CMK (cell line): ENCODE measurements around the gene DPEP3.
"Not testable (repeated sequence)": the region's sequence is repeated elsewhere in the genome, so short reads cannot be mapped to it uniquely, and the experiment has no call there.

Source experiments
- DNase-seq: peaks from one replicate; pipeline ENCODE4 v3.0.0-alpha.2; 2010; ENCODE audit warnings: low read depth

DPEP3 gene

DNA sequence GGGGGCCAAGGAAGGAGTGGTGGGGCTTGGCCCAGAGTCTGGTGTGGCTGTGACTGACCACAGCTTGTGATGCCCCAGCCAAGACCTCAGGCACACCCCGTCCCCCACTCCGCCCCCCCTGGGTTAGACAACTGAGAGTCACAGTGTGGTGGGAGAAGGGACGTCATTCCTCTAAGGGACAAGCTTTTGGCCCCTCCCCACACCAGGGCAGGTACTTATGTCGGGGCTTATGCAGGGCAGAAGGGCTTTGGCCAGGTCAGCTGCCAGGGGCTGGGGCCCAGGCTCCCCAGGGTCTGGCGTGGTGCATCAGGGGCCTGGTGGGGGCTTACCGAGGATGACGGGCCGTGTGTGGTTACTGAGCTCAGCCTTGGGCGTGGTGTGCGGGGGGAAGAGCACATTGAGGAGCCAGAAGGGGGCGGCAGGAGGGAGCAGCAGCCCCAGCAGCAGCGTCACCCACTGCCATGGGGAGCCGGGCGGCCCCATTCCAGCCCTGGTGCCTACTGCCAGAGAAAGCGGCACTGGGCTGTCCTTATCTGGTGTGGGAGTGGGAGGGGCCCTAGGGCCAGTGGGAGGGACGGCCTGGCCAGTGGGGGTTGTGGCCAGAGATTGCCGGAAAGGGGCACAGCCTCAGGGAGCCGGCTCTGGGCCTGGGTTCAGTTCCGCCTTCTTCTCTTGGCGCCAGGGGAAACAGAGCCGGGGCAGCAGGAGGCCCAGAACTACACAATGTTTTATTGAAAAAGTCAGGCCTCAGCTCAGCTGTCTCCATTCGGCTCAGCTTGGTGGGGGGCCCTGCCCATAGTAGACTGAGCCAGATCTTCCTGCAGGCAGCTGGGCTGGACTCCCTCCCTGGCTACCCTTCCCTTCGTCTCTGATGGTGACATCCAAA lies 36.4 kb downstream of the DPEP3 start, which contains the start of gene LCAT:
Gene LCAT, minus strand, starts transcription at position 502 of the 886 bp plus-strand sequence. Its CDS starts 19 bp downstream, at position 483.
- DNase-seq = peak; percentile 80

- DNase-seq = no peak
Measured at GRCh38 chr16:67943256-67943618, 37.1 kb downstream of the DPEP3 start.

DNA sequence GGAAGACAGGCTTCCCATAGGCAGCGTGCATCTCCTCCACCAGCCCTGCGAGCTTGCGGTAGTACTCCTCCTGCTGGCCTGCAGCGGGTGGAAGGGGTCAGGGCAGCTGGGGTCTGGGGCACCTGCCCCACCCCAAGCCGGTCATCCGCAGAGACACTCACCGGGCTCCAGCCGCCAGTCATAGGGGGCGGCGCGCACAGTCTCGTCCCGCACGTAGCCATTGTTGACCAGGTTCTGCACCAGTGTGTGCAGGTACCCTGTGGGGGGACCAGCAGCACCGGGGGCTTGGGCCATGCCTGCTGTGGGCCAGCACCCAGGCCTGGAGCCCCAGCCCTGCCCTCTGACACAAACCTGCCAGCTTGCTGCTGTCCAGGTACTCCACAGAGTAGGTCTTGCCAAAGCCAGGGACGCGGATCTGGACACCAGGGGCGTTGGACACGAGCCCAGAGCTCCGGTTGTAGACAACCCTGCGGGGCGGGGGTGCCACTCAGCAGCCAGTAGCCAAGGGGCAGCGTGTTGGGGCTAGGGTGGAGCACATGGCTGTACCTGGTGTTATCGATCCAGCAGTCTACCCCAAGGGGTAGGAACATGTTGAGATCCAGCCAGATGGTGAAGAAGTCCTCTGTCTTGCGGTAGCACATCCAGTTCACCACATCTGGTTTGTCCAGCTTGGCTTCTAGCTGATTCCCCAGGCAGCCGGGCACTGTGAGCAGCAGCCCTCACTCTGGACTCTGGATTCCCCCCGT lies 37.6 kb downstream of the DPEP3 start:
- no peak for DNase-seq

GRCh38 chr16:67942200-67942509 lies 38.1 kb downstream of the DPEP3 start:
- no peak for DNase-seq

- DNase-seq = no peak
Measured at GRCh38 chr16:67941469-67942199, 38.7 kb downstream of the DPEP3 start.

- DNase-seq = no peak
Measured at GRCh38 chr16:67940446-67941089, 39.7 kb downstream of the DPEP3 start.

DNA sequence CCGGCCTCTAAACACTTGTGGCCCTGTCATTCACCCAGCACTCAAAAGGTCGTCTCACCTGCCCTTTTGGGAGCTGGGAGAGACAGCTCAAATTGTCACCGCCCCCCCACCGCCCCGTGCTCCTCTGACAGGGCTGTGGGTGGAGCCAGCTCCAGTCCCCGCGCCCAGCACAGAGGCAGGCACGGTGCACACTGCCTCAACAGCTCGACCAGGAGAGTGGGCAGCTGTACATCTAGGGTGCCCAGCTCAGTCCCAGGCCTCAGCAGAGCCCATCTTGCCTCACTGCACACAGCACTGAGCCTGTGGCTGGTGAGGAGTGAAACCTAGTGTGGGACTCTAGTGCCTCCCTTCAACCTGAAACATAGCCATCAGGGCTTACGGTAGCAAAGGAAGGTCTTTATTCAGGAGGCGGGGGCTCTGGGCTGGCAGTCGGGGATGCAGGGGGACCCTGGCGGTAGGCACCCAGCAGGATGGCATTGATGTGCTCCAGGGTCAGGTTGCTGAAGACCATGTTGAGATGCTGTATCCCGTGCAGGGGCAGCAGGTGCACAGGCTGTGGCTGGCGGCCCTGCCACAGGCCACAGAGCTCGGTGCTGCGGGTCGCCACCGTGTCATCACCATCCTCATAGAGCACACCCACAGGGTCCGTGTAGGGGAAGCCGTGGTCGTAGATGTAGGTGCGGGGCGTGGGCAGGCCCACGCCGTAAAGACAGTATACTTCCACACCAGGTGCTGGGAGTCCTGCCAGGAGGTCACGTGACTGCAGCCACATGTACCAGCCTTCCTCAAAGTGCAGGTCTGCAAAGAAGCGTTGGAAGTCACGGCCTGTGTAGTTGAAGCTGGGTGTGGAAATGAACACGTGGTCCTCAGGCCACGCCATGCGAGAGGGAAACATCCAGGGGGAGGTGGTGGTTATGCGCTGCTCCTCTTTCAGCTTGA lies 40.5 kb downstream of the DPEP3 start:
- DNase-seq = no peak

DNA sequence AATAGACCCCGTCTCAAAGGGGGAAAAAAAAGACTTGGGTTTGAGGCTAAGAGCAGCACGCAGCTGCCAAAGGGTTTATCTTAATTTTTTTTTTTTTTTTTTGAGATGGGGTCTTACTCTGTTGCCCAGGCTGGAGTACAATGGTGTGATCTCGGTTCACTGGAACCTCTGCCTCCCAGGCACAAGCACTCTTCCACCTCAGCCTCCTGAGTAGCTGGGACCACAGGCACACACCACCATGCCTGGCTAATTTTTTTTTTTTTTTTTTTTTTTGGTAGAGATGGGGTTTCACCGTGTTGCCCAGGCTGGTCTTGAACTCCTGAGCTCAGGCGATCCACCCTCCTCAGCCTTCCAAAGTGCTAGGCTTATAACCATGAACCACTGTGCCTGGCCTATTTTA lies 42.6 kb downstream of the DPEP3 start:
- DNase-seq = not testable (repeated sequence)

DNA sequence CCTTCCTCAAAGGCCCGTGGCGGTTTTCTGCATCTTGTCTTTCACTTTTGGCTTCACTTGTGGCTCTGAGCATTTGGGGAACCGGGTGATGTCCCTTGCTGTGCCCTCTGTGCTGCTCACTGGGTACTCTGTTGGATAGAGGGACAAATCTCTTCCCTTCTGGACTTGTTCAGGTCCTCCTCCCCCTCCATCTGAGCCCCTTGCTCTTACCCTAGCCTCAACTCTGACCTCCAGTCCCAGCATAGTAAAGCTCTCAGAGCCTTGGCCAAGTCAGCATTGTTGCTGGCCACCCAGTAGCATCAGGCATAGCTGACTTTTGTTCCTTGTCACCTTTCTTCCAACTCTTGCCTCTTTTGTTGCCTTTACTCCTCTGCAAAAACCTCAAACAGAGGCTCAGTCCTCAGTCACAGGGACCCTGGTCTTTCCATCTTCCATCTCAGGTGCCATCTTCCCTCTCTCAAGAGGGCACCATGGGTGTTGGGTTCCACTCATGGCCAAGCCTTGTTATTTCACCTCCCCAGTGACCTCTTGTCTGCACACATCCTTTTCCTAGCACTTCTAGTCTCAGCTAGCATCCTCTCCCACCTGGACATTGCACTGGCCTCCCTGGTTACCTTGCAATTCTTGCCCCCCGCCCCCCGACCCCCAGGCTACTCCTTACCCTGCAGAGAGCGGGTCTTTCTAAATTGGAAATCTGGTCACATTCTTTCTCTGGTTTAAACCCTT lies 43.3 kb downstream of the DPEP3 start:
- DNase-seq = no peak

DNA sequence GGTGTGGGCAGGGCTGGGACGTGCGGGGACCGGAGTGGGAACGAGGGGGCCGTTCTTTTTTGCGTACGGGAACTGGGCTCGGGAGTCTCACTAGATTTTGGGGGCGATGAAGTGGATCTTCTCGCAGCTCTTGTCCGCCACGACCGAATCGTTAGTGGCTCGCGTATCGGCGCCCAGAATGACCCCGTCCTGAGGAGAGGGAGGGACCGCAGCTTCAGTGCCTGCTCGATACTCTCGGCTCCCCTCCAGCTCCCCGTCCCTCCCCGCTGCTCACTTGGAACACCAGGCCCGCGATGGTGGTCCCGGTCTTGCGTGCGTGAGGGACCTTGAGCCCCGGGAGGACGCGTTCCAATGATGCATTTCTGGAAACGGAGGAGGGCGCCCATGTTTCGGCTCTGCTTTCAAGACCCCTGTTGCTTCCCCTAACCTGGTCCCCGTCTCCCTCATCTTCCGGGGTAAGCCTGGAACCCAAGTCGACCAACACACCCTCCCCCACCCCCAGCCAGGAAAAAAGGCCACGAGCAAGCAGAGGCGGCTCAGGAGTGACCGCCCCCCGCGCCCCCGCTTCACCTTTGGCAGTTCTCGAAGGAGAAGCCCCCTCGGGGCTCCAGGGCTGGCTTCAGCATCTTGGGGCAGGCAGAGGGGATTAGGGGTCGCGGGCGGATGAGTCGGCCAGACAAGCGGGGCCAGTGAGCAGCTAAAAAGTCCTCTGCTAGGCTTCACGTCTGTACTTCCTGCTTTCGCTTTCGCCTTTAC lies 44.0 kb downstream of the DPEP3 start, which contains the start of gene PSMB10:
Gene PSMB10, minus strand, starts transcription at position 727 of the 756 bp plus-strand sequence. Its CDS starts 101 bp downstream, at position 626.
- peak; percentile 62 for DNase-seq

GRCh38 chr16:67935402-67936123 lies 44.7 kb downstream of the DPEP3 start:
- DNase-seq = peak; percentile 93

DNA sequence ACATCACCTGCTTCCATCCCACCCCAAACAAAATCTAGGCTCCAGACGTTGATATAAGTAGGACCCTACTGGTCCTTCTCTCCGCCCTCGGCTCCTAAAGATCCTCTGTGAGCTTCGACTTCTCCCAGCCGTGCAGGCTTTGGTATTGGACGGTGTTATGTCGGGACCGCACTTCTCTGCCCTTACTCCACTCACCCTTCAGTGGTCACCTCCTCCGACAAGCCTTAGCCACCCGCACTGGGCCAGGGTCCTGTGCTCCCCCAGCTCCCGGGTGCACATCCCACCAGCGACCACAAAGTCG lies 45.2 kb downstream of the DPEP3 start:
- no peak for DNase-seq

GRCh38 chr16:67934306-67935100 lies 45.8 kb downstream of the DPEP3 start:
- no peak for DNase-seq

DNA sequence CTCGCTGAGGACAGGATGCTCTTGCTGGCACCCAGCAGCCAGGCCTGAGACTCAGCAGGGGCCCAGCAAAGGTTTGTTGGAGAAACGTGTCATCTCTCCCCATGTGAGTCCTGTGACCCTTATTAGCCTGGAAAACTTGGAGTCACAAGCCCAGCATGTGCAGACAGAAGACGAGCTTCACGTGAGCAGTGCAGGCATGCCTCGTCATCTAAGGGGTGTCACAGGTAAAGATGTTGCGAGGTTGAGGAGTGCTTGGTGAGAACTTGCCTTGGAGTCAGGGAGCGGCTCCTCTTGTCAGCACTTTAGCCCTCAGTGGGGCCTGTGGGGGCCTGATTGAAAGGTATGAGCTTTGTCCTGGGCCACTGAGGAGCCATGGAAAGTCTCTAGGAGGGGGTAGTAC lies 46.5 kb downstream of the DPEP3 start:
- no peak for DNase-seq

DNA sequence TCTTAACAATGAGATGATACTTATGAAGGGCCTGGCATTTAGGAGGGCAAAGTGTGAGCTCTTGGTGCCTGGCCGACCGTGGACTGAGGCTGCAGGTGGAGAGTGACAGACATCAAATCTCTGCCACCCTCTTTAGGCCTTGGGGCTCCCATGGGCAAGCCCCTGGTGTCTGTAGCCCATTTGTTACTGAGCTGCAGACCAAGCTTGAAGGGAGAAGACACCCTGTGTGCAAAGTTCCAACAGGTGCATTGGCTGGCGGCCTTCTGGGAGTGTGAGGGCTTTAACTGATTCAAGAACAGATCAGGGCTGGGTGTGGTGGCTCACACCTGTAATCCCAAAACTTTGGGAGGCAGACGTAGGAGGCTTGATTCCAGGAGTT lies 47.8 kb downstream of the DPEP3 start:
- DNase-seq = no peak

- no peak for DNase-seq
Measured at GRCh38 chr16:67931712-67932461, 48.4 kb downstream of the DPEP3 start, which contains the start of gene CTRL. Gene CTRL, minus strand, starts transcription at chr16:67931862. Its CDS starts 10 bp downstream, at chr16:67931852.

DNA sequence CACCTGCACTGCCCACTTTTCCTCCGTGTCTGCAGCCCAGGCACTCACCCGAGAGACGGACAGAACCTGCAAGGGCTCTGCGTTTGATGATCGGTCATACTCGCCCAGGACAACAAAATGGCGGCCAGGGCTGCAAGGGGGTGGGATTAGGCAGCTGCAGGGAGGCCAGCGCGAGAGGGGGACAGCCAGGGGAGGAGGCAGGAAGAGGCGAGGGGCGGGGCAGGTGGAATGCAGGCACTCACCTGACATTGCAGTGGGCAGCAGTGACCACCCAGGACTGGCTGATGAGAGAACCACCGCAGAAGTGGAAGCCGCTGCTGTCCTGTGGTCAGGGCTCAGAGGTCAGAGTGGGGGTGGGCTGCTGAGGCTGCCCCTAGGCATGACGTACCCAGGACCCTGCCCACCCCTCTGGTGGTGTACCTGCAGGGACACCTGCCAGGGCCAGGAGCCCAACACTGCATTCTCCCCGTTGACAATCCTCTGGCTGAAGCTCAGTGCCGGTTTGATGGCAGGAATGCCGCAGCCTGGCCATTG lies 49.6 kb downstream of the DPEP3 start:
- no peak for DNase-seq
